NB4 (cell line): Measurements from ENCODE around the gene LPGAT1.
A peak's percentile ranks its signal among the peaks of the same experiment; 100 is the strongest.

Source experiments
- DNase-seq: peaks from one replicate; pipeline ENCODE4 v3.0.0; 2010; ENCODE audit warnings: low read depth
- H3K4me3 ChIP-seq: one replicate; pipeline ENCODE4 v1.5.1; 2011; ENCODE audit warnings: mild to moderate bottlenecking, low read depth, low read length, moderate library complexity
- CTCF ChIP-seq: IDR thresholded peaks from one replicate; pipeline ENCODE4 v1.5.1; 2012; ENCODE audit warnings: low read depth, low read length
- MYC ChIP-seq: IDR thresholded peaks from 2 replicates; pipeline ENCODE4 v1.6.1; 2011; ENCODE audit warnings: low read depth, low read length
- POLR2A ChIP-seq: IDR thresholded peaks from 2 replicates; pipeline ENCODE4 v1.6.1; 2011; ENCODE audit warnings: mild to moderate bottlenecking; ENCODE audit not compliant: insufficient read length; ENCODE audit errors: extremely low read depth
- TF ChIP-seq, protein P1 (sequence below): IDR thresholded peaks from 2 replicates; pipeline ENCODE4 v1.6.1; 2011; ENCODE audit warnings: low read depth, low read length

The LPGAT1 gene

GRCh38 chr1:211742889-211743529 is 87.6 kb downstream of the LPGAT1 start:
- TF ChIP-seq CTCF (no peak), MYC (no peak), POLR2A (no peak)
- TF ChIP-seq, protein P1, sequence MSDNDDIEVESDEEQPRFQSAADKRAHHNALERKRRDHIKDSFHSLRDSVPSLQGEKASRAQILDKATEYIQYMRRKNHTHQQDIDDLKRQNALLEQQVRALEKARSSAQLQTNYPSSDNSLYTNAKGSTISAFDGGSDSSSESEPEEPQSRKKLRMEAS, result no peak
- no peak for DNase-seq
- H3K4me3 ChIP-seq, result no peak overlapping the region

- DNase-seq, result no peak
- TF ChIP-seq MYC, result no peak
- H3K4me3 ChIP-seq, result no peak overlapping the region
These were observed 88.3 kb downstream of the LPGAT1 start for GRCh38 chr1:211742272-211742671.

- H3K4me3 ChIP-seq, result no peak overlapping the region
- no peak for DNase-seq
- TF ChIP-seq, protein P1, result no peak
- TF ChIP-seq POLR2A (no peak), CTCF (no peak)
These were observed 88.8 kb downstream of the LPGAT1 start for GRCh38 chr1:211741788-211742187.

- DNase-seq, result peak; percentile 32
- TF ChIP-seq CTCF (no peak), MYC (no peak), POLR2A (no peak)
- TF ChIP-seq, protein P1, result no peak
- no peak overlapping the region for H3K4me3 ChIP-seq
These were observed 89.4 kb downstream of the LPGAT1 start for GRCh38 chr1:211741116-211741515.

DNA sequence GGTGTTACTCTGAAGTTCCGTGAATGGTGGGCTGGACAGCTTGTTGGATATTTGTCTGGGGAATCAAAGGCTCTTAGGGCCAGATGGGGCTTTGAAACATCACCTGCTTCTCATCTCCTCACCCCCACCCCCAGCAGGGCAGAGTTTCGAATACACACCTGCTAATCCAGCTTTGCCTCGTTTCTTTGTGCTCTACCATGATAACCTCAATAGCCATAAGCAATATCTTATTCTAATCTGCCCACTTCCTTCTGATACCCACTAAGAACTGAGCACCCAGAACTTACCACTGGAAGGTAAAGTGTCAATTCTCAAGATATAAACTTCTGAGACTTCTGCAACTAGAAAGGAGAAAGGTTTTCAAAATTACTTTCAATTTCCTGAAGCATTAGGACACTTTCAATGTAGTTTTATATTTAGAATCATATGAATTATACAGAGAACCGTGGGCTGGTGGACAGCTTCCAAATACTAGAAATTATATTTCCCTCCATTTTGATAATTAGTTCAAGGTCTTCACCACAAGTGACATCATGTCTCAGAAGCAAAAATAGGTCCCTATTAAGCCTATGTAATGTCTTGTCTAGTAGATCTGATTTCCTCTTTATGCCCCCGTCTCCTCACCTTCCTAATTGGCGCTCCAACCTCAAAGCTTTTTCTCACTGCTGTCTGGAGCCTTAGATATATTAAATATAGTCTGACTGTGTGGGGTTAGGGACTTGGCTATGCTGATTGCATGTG is 90.7 kb downstream of the LPGAT1 start:
- DNase-seq, result no peak
- TF ChIP-seq, protein P1, result no peak
- TF ChIP-seq POLR2A, result no peak
- TF ChIP-seq MYC, result no peak
- no peak for TF ChIP-seq CTCF
- no peak overlapping the region for H3K4me3 ChIP-seq

GRCh38 chr1:211738691-211739301 is 91.8 kb downstream of the LPGAT1 start:
- peak; percentile 41 for DNase-seq
- H3K4me3 ChIP-seq, result no peak overlapping the region
- TF ChIP-seq MYC (no peak), POLR2A (no peak), CTCF (no peak)
- TF ChIP-seq, protein P1, result no peak
